Body of pancreas (tissue), 4 donors: Measurements from ENCODE around the gene TMEM181. TPM values are rescaled to one million over a fixed set of nuclear protein-coding genes. Genes with fewer than 3 reads are reported as not detected.

Source experiments
- ATAC-seq: fragments of 150-250 bp; one replicate; pipeline ENCODE4 v1.9.1; 2016
- DNase-seq, 4 donors: peaks; one replicate each; pipeline ENCODE4 v3.0.0-alpha.2; 2019
- H3K27ac ChIP-seq, 4 donors: fragments of 200-600 bp; sonication (generic); 1 replicate in 3 of 4; 2 replicates in 1 of 4; pipeline versions ENCODE4 v1.5.1 to v1.6.1; 2016 to 2019; ENCODE audit warnings: mild to moderate bottlenecking in 1 of 4, mixed read lengths in 1 of 4, moderate library complexity in 1 of 4
- H3K27me3 ChIP-seq, 2 donors: fragments of 200-600 bp; sonication (generic); one replicate each; pipeline ENCODE4 v1.6.0; 2016; ENCODE audit warnings: mild to moderate bottlenecking in 1 of 2
- H3K36me3 ChIP-seq, 2 donors: fragments of 200-600 bp; sonication (generic); replicated peaks in 1 of 2; 2 replicates each; pipeline ENCODE4 v1.5.1; 2016; ENCODE audit warnings: low read depth in 2 of 2; ENCODE audit not compliant: insufficient read depth in 1 of 2
- H3K4me1 ChIP-seq: fragments of 200-600 bp; sonication (generic); one replicate; pipeline ENCODE4 v1.6.0; 2016
- H3K4me3 ChIP-seq, 2 donors: fragments of 200-600 bp; sonication (generic); 1 replicate in 1 of 2; 2 replicates in 1 of 2; pipeline ENCODE4 v1.5.1; 2016 to 2019
- H3K9me3 ChIP-seq, 3 donors: fragments of 200-600 bp; sonication (generic); 1 replicate in 2 of 3; 2 replicates in 1 of 3; pipeline ENCODE4 v1.5.1; 2016
- CTCF ChIP-seq, 7 experiments: fragments of 450-650 bp in 4 of 7; fragments of 200-600 bp in 3 of 7; sonication (generic) in 3 of 7; IDR thresholded peaks; one replicate each; pipeline ENCODE4 v1.5.1; 2016 to 2019; ENCODE audit warnings: antibody characterized with exemption in 7 of 7
- POLR2A ChIP-seq, 3 donors: fragments of 450-650 bp; IDR thresholded peaks; one replicate each; pipeline ENCODE4 v1.6.1; 2016; ENCODE audit warnings: antibody characterized with exemption in 3 of 3, mild to moderate bottlenecking in 2 of 3
- WGBS, 2 donors: methylation state at CpG; one replicate each; pipeline ENCODE4 v1.1.5; 2017; 5-methylcytosine and 5-hydroxymethylcytosine counted together
- intact Hi-C: fragments of 100-400 bp; cut with DNase I; formaldehyde crosslinking; loops from one replicate; pipeline ENCODE4 v1.15.1; 2023
- total RNA-seq, 2 donors: library from RNA; depleted of rRNA; stranded (reverse); fragments of >200 nt; gene quantifications; one replicate each; pipeline ENCODE4 v1.1.0, GENCODE V29; 2016

The TMEM181 gene
- total RNA-seq, 2 donors from 2014 or later = 19.8 to 34.2 TPM

GRCh38 chr6:158516098-158516497 lies 43.8 kb upstream of the TMEM181 start:
- no peak for ATAC-seq
- TF ChIP-seq POLR2A (IDR thresholded peaks at IDR 0.05) = no peak
- no peak for TF ChIP-seq CTCF (IDR thresholded peaks at IDR 0.05)
- Histone ChIP-seq H3K4me3 (no peak overlapping the region), H3K9me3 (no peaks in the 10 kb centered on the region), H3K36me3 (no peaks in the 10 kb centered on the region), H3K4me1 (peaks cover 6% of the 10 kb centered on the region), H3K27me3 (no peaks in the 10 kb centered on the region), H3K27ac (no peak overlapping the region)
- intact Hi-C loops = loop anchor here (10.0 kb wide), 1 partner anchor 291 kb away; no protein-coding TSS in a partner anchor
- DNase-seq = no peak
- WGBS, 2 donors = 63 to 83% methylated on average over 6 to 33 of the region's 33 CpGs

- WGBS, 2 donors = 84 to 91% methylated on average over 8 of the region's 8 CpGs
These were observed 42.9 kb upstream of the TMEM181 start for GRCh38 chr6:158517038-158517437.

GRCh38 chr6:158517581-158517980 lies 42.3 kb upstream of the TMEM181 start:
- H3K4me3 ChIP-seq = no peak overlapping the region

More at GRCh38 chr6:158517038-158517437, 42.9 kb upstream of the TMEM181 start:
- intact Hi-C loops = loop anchor here (10.0 kb wide), 1 partner anchor 292 kb away; no protein-coding TSS in a partner anchor
- Histone ChIP-seq H3K4me1 (peaks cover 6% of the 10 kb centered on the region), H3K27ac (no peak overlapping the region), H3K27me3 (no peaks in the 10 kb centered on the region), H3K36me3 (no peaks in the 10 kb centered on the region), H3K4me3 (no peak overlapping the region), H3K9me3 (no peaks in the 10 kb centered on the region)
- ATAC-seq (no peak), DNase-seq (no peak)
- TF ChIP-seq POLR2A (IDR thresholded peaks at IDR 0.05) = no peak

GRCh38 chr6:158518191-158519127 lies 41.4 kb upstream of the TMEM181 start:
- WGBS, 2 donors = 17 to 18% methylated on average over 18 of the region's 18 CpGs
- no peak overlapping the region for H3K4me3 ChIP-seq

More at GRCh38 chr6:158517581-158517980, 42.3 kb upstream of the TMEM181 start:
- H3K9me3 ChIP-seq = no peaks in the 10 kb centered on the region
- intact Hi-C loops = loop anchor here (10.0 kb wide), 1 partner anchor 293 kb away; no protein-coding TSS in a partner anchor
- no peak for DNase-seq
- peaks cover 6% of the 10 kb centered on the region for H3K4me1 ChIP-seq
- no peak for ATAC-seq
- H3K27ac ChIP-seq = no peak overlapping the region
- H3K27me3 ChIP-seq = no peaks in the 10 kb centered on the region
- WGBS, 2 donors = 83 to 89% methylated on average over 4 to 5 of the region's 5 CpGs
- H3K36me3 ChIP-seq = no peaks in the 10 kb centered on the region
- no peak for TF ChIP-seq CTCF (IDR thresholded peaks at IDR 0.05)
- TF ChIP-seq POLR2A (IDR thresholded peaks at IDR 0.05) = no peak

More at GRCh38 chr6:158518191-158519127, 41.4 kb upstream of the TMEM181 start:
- intact Hi-C loops = loop anchor here (10.0 kb wide), 1 partner anchor 294 kb away; no protein-coding TSS in a partner anchor
- peaks cover 6% of the 10 kb centered on the region for H3K4me1 ChIP-seq
- TF ChIP-seq CTCF (IDR thresholded peaks at IDR 0.05) (peak; percentile 16 to 85 (median 67)), POLR2A (IDR thresholded peaks at IDR 0.05) (no peak)
- H3K36me3 ChIP-seq = no peaks in the 10 kb centered on the region
- no peak overlapping the region for H3K27ac ChIP-seq
- DNase-seq (peak; percentile 63 to 78 (median 74)), ATAC-seq (peak; percentile 83)
- H3K27me3 ChIP-seq = no peaks in the 10 kb centered on the region
- no peaks in the 10 kb centered on the region for H3K9me3 ChIP-seq
